OCI-LY1 (cell line): ENCODE measurements around the gene LRRC32.

ENCODE experiments used
- EZH2 ChIP-seq: fragments of 200-600 bp; sonication (generic), shearing (Covaris generic); IDR thresholded peaks from 2 replicates; pipeline ENCODE4 v1.8.0; 2017; ENCODE audit warnings: borderline replicate concordance, mixed run types, mild to moderate bottlenecking, antibody characterized with exemption, low read length, moderate library complexity, mixed read lengths
- TF ChIP-seq, protein P1 (sequence below): fragments of 200-600 bp; sonication (generic), shearing (Covaris generic); IDR thresholded peaks from 2 replicates; pipeline ENCODE4 v1.5.1; 2017; ENCODE audit warnings: mild to moderate bottlenecking, antibody characterized with exemption, low read length, moderate library complexity, mixed read lengths

DNA sequence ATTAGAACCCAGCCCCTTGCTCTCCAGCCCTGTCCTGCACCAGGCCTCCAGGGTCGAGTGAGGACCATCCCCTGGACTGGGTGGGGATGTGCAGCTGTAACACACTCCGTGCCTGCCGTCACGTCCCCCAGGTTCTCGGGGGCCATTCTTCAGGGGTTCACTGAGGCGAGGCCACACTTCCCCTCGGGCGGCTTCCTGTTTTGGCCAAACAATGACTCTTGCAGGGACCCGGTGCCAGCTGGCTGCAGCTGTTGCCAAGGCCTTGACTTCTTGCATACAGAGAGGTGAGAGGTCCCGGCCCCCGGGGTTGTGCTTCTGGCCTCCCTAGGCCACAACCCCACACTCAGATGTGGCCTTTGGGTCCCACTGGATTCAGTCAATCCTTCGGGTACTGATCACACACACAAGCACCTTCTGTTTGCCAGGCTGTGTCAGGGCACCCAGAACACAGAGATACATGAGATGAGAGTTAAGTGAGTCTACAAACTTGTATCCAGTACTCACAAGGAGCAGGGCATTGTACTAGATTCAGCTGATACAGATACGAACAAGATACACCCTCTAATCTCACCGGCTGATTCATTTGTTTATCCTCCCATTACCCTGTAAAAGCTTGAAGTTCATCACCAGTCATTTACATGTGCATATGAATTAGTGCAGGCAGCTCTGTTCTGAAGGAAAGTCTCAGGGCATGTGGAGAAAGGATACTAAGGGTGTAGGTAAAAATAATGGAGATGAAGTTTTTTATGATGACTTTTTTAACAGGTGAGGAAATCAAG lies 32.9 kb downstream of the LRRC32 start:
- TF ChIP-seq, protein P1, sequence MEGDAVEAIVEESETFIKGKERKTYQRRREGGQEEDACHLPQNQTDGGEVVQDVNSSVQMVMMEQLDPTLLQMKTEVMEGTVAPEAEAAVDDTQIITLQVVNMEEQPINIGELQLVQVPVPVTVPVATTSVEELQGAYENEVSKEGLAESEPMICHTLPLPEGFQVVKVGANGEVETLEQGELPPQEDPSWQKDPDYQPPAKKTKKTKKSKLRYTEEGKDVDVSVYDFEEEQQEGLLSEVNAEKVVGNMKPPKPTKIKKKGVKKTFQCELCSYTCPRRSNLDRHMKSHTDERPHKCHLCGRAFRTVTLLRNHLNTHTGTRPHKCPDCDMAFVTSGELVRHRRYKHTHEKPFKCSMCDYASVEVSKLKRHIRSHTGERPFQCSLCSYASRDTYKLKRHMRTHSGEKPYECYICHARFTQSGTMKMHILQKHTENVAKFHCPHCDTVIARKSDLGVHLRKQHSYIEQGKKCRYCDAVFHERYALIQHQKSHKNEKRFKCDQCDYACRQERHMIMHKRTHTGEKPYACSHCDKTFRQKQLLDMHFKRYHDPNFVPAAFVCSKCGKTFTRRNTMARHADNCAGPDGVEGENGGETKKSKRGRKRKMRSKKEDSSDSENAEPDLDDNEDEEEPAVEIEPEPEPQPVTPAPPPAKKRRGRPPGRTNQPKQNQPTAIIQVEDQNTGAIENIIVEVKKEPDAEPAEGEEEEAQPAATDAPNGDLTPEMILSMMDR: no peak
- no peak for TF ChIP-seq EZH2
